Measurements from ENCODE around the gene GCN1.

DNA sequence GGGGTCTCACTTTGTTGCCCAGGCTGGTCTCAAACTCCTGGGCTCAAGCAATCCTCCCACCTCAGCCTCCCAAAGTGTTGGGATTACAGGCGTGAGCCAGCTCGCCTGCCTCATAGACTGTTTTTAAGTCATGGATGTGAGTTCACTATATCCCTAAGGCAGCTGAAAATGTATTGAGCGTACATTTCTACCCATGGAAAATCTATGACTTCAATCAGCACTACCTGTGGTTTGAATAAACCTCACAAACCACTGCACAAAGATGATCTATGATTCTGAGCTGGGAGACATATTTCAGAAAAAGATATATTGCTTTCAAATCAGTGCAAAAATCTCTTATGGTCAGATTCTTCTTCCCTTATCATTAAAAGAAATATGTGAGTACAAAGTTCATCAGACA, 22.5 kb downstream of the GCN1 start:
- TF ChIP-seq CTCF (IDR thresholded peaks at IDR 0.05) = no peak
- no peak for TF ChIP-seq POLR2A (IDR thresholded peaks at IDR 0.05)
- no peak for TF ChIP-seq EP300 (IDR thresholded peaks at IDR 0.05)
